NB4 (cell line): ENCODE results near the gene DPP8.

Experiments used
- MAX ChIP-seq: IDR thresholded peaks from 2 replicates; pipeline ENCODE4 v1.6.1; 2011; ENCODE audit warnings: low read depth, low read length
- MYC ChIP-seq: IDR thresholded peaks from 2 replicates; pipeline ENCODE4 v1.6.1; 2011; ENCODE audit warnings: low read depth, low read length
- POLR2A ChIP-seq: IDR thresholded peaks from 2 replicates; pipeline ENCODE4 v1.6.1; 2011; ENCODE audit warnings: mild to moderate bottlenecking; ENCODE audit not compliant: insufficient read length; ENCODE audit errors: extremely low read depth
- TF ChIP-seq, protein P1 (sequence below): IDR thresholded peaks from one replicate; pipeline ENCODE4 v1.5.1; 2012; ENCODE audit warnings: low read depth, low read length

GRCh38 chr15:65524226-65524625 lies 6.7 kb upstream of the DPP8 start:
- TF ChIP-seq POLR2A = no peak
- TF ChIP-seq, protein P1, sequence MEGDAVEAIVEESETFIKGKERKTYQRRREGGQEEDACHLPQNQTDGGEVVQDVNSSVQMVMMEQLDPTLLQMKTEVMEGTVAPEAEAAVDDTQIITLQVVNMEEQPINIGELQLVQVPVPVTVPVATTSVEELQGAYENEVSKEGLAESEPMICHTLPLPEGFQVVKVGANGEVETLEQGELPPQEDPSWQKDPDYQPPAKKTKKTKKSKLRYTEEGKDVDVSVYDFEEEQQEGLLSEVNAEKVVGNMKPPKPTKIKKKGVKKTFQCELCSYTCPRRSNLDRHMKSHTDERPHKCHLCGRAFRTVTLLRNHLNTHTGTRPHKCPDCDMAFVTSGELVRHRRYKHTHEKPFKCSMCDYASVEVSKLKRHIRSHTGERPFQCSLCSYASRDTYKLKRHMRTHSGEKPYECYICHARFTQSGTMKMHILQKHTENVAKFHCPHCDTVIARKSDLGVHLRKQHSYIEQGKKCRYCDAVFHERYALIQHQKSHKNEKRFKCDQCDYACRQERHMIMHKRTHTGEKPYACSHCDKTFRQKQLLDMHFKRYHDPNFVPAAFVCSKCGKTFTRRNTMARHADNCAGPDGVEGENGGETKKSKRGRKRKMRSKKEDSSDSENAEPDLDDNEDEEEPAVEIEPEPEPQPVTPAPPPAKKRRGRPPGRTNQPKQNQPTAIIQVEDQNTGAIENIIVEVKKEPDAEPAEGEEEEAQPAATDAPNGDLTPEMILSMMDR = no peak
- TF ChIP-seq MAX = no peak
- TF ChIP-seq MYC = no peak
